Chondrocyte (in vitro differentiated cells): ENCODE measurements around the gene CDC42EP3. TPM values are rescaled to one million over a fixed set of nuclear protein-coding genes. Genes with fewer than 3 reads are reported as not detected.
A peak's percentile ranks its signal among the peaks of the same experiment; 100 is the strongest.

Source experiments
- DNase-seq: peaks from one replicate; pipeline ENCODE4 v3.0.0; 2021; ENCODE audit warnings: mixed read lengths, low spot score
- H3K27ac Mint-ChIP-seq: one replicate; pipeline ENCODE4 v1.8.0; 2021; ENCODE audit warnings: mild to moderate bottlenecking, moderate library complexity, mixed read lengths; ENCODE audit not compliant: unreplicated experiment
- H3K27me3 Mint-ChIP-seq: 2 replicates; pipeline ENCODE4 v1.8.0; 2021; ENCODE audit warnings: low read depth, mixed read lengths
- H3K36me3 Mint-ChIP-seq: 2 replicates; pipeline ENCODE4 v1.8.0; 2021; ENCODE audit warnings: low read depth, mixed read lengths
- H3K4me1 Mint-ChIP-seq: 2 replicates; pipeline ENCODE4 v1.8.0; 2021; ENCODE audit warnings: low read depth, mild to moderate bottlenecking, mixed read lengths
- H3K4me3 Mint-ChIP-seq: one replicate; pipeline ENCODE4 v1.8.0; 2021; ENCODE audit warnings: mild to moderate bottlenecking, moderate library complexity, mixed read lengths; ENCODE audit not compliant: unreplicated experiment
- H3K9me3 Mint-ChIP-seq: 2 replicates; pipeline ENCODE4 v1.8.0; 2021; ENCODE audit warnings: low read depth, mixed read lengths
- CTCF ChIP-seq: fragments of 200-600 bp; sonication (generic); IDR thresholded peaks from 2 replicates; pipeline ENCODE4 v1.5.0; 2021; ENCODE audit warnings: antibody characterized with exemption, mild to moderate bottlenecking, moderate library complexity
- total RNA-seq: library from RNA; stranded (reverse); gene quantifications from 3 replicates; pipeline ENCODE4 v1.2.1, GENCODE V29; 2021

The CDC42EP3 gene
- total RNA-seq, 1 donor from 2014 or later = 91.2 TPM

- Mint-ChIP-seq H3K4me3 (no peak overlapping the region), H3K9me3 (no peaks in the 10 kb centered on the region), H3K27ac (peak overlapping the region; percentile 82), H3K36me3 (no peaks in the 10 kb centered on the region), H3K4me1 (peaks cover 41% of the 10 kb centered on the region), H3K27me3 (no peaks in the 10 kb centered on the region)
- DNase-seq = no peak
- no peak for TF ChIP-seq CTCF
Measured at GRCh38 chr2:37689751-37690150, 18.3 kb upstream of the CDC42EP3 start.

- Mint-ChIP-seq H3K4me1 (peaks cover 44% of the 10 kb centered on the region), H3K27me3 (no peaks in the 10 kb centered on the region), H3K27ac (peak overlapping the region; percentile 82), H3K4me3 (no peak overlapping the region), H3K9me3 (no peaks in the 10 kb centered on the region), H3K36me3 (no peaks in the 10 kb centered on the region)
- no peak for TF ChIP-seq CTCF
- no peak for DNase-seq
Measured at GRCh38 chr2:37688771-37689468, 17.5 kb upstream of the CDC42EP3 start.

- H3K4me3 Mint-ChIP-seq = no peak overlapping the region
- no peak for DNase-seq
- H3K36me3 Mint-ChIP-seq = no peaks in the 10 kb centered on the region
- peaks cover 47% of the 10 kb centered on the region for H3K4me1 Mint-ChIP-seq
- H3K9me3 Mint-ChIP-seq = peaks cover 2% of the 10 kb centered on the region
- H3K27me3 Mint-ChIP-seq = no peaks in the 10 kb centered on the region
- TF ChIP-seq CTCF = no peak
- peak overlapping the region; percentile 22 for H3K27ac Mint-ChIP-seq
Measured at GRCh38 chr2:37686792-37687526, 15.5 kb upstream of the CDC42EP3 start.

GRCh38 chr2:37684809-37685208 lies 13.4 kb upstream of the CDC42EP3 start:
- Mint-ChIP-seq H3K27me3 (no peaks in the 10 kb centered on the region), H3K27ac (no peak overlapping the region), H3K36me3 (peaks cover 1% of the 10 kb centered on the region), H3K4me3 (no peak overlapping the region), H3K4me1 (peaks cover 38% of the 10 kb centered on the region), H3K9me3 (peaks cover 2% of the 10 kb centered on the region)
- no peak for DNase-seq
- TF ChIP-seq CTCF = no peak

- peak overlapping the region; percentile 10 for H3K27ac Mint-ChIP-seq
- peaks cover 1% of the 10 kb centered on the region for H3K36me3 Mint-ChIP-seq
- peaks cover 2% of the 10 kb centered on the region for H3K9me3 Mint-ChIP-seq
Measured at GRCh38 chr2:37683921-37684780, 12.7 kb upstream of the CDC42EP3 start.

More at GRCh38 chr2:37683921-37684780, 12.7 kb upstream of the CDC42EP3 start:
- Mint-ChIP-seq H3K4me1 (peaks cover 31% of the 10 kb centered on the region), H3K4me3 (no peak overlapping the region), H3K27me3 (no peaks in the 10 kb centered on the region)
- TF ChIP-seq CTCF = no peak
- no peak for DNase-seq
